GM23338 (cell line): Measurements from ENCODE around the gene AFAP1L2.

Experiments
- EZH2phosphoT487 ChIP-seq: fragments of 200-600 bp; sonication (generic); IDR thresholded peaks from one replicate; pipeline ENCODE4 v1.8.1; 2018; ENCODE audit warnings: antibody characterized with exemption; ENCODE audit not compliant: unreplicated experiment
- TF ChIP-seq, protein P1 (sequence below), 2 experiments: fragments of 200-600 bp in 1 of 2; sonication (generic) in 1 of 2; conservative IDR thresholded peaks; 2 replicates each; pipeline versions ENCODE4 v1.5.1 to v1.6.1; 2016 to 2017; ENCODE audit warnings: antibody characterized with exemption in 2 of 2, low read depth in 2 of 2, mild to moderate bottlenecking in 2 of 2, moderate library complexity in 1 of 2
- TF ChIP-seq, protein P2 (sequence below): IDR thresholded peaks from one replicate; pipeline ENCODE4 v1.6.1; 2018; ENCODE audit warnings: antibody characterized with exemption; ENCODE audit not compliant: unreplicated experiment

DNA sequence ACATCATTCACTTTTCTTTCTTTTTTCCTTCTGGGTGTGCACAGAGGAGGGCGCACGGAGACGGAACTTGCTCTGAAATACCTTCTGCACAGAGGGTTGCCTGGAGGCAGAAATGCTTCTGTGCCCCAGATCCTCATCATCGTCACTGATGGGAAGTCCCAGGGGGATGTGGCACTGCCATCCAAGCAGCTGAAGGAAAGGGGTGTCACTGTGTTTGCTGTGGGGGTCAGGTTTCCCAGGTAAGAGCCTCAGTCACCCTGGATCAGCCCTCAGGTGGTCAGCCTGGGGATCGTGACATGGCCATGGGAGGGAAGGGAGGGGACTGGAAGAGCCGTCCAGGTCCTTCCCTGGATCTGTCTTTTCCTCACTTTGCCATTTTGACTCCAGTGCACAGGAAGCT lies 131.6 kb downstream of the AFAP1L2 start:
- TF ChIP-seq, protein P1, sequence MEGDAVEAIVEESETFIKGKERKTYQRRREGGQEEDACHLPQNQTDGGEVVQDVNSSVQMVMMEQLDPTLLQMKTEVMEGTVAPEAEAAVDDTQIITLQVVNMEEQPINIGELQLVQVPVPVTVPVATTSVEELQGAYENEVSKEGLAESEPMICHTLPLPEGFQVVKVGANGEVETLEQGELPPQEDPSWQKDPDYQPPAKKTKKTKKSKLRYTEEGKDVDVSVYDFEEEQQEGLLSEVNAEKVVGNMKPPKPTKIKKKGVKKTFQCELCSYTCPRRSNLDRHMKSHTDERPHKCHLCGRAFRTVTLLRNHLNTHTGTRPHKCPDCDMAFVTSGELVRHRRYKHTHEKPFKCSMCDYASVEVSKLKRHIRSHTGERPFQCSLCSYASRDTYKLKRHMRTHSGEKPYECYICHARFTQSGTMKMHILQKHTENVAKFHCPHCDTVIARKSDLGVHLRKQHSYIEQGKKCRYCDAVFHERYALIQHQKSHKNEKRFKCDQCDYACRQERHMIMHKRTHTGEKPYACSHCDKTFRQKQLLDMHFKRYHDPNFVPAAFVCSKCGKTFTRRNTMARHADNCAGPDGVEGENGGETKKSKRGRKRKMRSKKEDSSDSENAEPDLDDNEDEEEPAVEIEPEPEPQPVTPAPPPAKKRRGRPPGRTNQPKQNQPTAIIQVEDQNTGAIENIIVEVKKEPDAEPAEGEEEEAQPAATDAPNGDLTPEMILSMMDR (conservative IDR thresholded peaks at IDR 0.05; ENCODE audit: low read depth in 2 of 2) = no peak
- TF ChIP-seq EZH2phosphoT487 = no peak
- TF ChIP-seq, protein P2, sequence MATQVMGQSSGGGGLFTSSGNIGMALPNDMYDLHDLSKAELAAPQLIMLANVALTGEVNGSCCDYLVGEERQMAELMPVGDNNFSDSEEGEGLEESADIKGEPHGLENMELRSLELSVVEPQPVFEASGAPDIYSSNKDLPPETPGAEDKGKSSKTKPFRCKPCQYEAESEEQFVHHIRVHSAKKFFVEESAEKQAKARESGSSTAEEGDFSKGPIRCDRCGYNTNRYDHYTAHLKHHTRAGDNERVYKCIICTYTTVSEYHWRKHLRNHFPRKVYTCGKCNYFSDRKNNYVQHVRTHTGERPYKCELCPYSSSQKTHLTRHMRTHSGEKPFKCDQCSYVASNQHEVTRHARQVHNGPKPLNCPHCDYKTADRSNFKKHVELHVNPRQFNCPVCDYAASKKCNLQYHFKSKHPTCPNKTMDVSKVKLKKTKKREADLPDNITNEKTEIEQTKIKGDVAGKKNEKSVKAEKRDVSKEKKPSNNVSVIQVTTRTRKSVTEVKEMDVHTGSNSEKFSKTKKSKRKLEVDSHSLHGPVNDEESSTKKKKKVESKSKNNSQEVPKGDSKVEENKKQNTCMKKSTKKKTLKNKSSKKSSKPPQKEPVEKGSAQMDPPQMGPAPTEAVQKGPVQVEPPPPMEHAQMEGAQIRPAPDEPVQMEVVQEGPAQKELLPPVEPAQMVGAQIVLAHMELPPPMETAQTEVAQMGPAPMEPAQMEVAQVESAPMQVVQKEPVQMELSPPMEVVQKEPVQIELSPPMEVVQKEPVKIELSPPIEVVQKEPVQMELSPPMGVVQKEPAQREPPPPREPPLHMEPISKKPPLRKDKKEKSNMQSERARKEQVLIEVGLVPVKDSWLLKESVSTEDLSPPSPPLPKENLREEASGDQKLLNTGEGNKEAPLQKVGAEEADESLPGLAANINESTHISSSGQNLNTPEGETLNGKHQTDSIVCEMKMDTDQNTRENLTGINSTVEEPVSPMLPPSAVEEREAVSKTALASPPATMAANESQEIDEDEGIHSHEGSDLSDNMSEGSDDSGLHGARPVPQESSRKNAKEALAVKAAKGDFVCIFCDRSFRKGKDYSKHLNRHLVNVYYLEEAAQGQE = no peak
